ENCODE data around the gene KDM1A. TPM values are rescaled to one million over a fixed set of nuclear protein-coding genes. Genes with fewer than 3 reads are reported as not detected.

Gene KDM1A
- polyA plus RNA-seq, 3 donors: 131 to 139 (median 138) TPM

DNA sequence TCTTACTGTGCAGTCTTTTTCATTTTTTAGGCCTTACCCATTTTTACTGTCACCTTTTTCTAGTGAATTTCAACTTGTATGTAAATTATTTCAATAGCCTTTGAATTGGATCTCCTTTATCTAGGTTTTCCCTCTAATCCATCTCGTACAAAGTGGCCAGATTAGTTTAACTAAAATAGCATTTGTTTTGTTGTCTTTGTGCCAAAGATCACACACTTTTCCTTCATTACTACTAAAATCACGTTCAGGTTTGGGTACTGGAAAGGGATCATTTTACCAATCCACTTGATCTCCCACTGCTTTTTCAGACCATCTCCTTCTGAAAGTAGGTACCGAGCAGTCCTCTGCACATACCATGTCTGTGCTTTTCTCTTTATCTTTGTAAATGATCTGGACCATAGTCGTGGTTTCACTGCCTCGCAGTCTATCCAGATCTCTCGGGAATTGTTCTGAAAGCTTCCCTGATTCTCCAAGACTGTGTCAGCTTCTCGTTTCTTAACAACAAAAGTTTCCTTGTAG lies 20.1 kb downstream of the KDM1A start:
- DNase-seq (ENCODE audit: extremely low read depth in 1 of 11, low read depth in 9 of 11, low spot score in 4 of 11): no peak

DNA sequence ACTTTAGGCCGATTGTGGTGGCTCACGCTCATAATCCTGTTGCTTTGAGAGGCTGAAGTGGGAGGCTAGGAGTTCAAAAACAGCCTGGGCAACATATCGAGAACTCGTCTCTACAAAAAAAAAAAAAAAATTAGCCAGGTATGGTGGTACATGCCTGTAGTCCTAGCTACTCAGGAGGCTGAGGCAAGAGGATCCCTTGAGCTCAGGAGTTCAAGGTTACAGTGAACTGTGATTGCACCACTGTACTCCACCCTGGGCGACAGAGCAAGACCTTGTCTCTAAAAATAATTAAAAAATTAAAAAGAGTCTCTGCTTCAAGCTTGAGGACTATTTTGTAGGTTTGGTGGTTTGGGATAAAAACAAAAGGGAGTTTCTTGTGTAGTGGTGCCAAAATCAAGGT lies 21.2 kb downstream of the KDM1A start:
- no peak for DNase-seq (ENCODE audit: extremely low read depth in 1 of 11, low read depth in 9 of 11, low spot score in 4 of 11)

DNA sequence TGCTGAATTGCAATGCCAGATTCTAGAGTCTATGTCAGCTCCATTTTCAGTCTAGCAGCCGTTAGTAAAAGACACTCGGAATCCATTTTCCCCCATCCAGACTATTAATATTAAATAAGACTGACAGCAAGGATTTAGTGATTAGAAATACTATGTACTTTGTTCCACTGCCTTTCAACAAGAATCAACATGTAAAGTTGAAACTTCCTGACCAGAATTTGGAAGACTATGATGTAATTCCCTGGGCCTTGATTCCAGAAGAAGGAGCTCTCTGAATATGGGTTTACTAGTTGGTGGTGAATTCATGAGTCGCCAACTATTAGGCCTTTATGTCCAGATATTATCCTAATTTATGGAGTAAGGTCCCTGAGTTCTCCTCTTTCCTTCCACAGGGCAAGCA lies 24.8 kb downstream of the KDM1A start:
- no peak for DNase-seq (ENCODE audit: extremely low read depth in 1 of 11, low read depth in 9 of 11, low spot score in 4 of 11)

DNA sequence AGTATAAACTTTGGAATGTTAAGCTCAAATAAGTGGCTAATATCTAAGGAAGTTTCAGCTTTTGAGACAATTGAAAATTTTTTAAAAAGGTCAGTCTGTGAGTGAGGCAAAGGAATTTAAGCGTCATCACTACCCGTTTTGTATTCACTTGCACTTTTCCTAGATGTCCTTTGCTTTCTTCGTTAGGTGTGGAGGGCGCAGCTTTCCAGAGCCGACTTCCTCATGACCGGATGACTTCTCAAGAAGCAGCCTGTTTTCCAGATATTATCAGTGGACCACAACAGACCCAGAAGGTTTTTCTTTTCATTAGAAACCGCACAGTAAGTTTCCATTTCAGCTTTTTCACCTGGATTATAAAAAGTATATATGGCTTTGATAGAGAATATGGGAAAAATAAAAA lies 30.9 kb downstream of the KDM1A start:
- DNase-seq (ENCODE audit: extremely low read depth in 1 of 11, low read depth in 9 of 11, low spot score in 4 of 11): no peak

GRCh38 chr1:23051290-23051909 lies 32.1 kb downstream of the KDM1A start:
- no peak for DNase-seq (ENCODE audit: extremely low read depth in 1 of 11, low read depth in 9 of 11, low spot score in 4 of 11)

- no peak for DNase-seq (ENCODE audit: extremely low read depth in 1 of 11, low read depth in 9 of 11, low spot score in 4 of 11)
Observed at GRCh38 chr1:23057301-23057700, 38.0 kb downstream of the KDM1A start.

DNA sequence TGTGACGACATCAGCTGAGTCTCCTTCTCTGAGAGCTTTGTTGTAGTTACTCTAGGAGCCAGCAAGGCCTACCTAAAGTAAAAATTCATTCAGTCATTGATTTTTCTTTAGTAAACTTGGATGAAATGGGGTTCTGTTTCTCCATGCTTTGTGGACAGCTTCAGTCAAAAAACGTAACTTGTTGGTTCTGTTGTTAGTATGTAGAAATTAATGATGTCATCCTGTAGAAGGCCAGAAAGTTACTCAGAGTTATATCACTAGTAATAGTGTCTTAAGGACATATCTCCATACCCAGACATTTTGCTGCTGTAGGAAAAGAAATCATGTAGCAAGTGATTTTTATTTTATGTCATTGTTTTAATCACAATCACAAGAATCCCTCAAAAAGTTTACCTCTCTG lies 43.0 kb downstream of the KDM1A start:
- DNase-seq (ENCODE audit: extremely low read depth in 1 of 11, low read depth in 9 of 11, low spot score in 4 of 11): no peak

- no peak for DNase-seq (ENCODE audit: extremely low read depth in 1 of 11, low read depth in 9 of 11, low spot score in 4 of 11)
Observed at GRCh38 chr1:23065385-23065784, 46.1 kb downstream of the KDM1A start.

GRCh38 chr1:23066075-23066474 lies 46.8 kb downstream of the KDM1A start:
- DNase-seq (ENCODE audit: extremely low read depth in 1 of 11, low read depth in 9 of 11, low spot score in 4 of 11): no peak

DNA sequence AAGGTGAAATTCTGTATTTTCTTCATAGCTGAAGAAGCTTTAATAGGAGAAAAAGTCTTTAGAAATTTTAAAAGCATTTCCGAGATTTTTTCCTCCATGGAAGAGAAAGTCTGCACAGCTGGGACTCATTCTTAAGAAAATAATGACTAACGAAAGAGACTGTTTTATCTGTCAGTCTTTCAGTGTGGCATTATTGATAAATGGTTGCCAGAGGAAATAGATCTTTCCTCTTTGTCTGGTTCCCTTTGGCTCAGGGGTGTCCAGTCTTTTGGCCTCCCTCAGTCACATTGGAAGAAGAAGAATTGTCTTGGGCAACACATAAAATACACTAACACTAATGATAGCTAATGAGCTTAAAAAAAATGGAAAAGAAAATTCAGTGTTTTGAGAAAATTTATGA lies 49.9 kb downstream of the KDM1A start:
- no peak for DNase-seq (ENCODE audit: extremely low read depth in 1 of 11, low read depth in 9 of 11, low spot score in 4 of 11)

DNA sequence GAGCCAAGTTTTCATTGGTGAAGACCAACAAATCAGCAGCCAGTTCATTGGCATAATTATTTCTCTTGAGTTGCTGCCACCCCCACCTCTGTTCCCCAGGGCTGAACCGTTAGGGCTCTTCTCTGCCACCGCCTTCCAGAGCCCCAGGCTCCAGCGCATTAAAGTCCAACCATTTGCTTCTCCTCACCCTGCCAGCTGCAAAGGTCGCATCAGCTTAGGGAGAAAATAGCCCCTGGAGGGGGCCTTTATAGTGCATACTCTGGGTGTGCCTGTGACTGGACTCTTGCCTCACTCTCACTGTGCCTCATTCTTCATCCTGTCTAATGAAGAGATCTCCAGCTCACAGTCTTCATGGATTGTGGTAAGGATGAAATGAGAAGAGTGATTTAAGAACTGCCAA lies 50.4 kb downstream of the KDM1A start:
- no peak for DNase-seq (ENCODE audit: extremely low read depth in 1 of 11, low read depth in 9 of 11, low spot score in 4 of 11)

DNA sequence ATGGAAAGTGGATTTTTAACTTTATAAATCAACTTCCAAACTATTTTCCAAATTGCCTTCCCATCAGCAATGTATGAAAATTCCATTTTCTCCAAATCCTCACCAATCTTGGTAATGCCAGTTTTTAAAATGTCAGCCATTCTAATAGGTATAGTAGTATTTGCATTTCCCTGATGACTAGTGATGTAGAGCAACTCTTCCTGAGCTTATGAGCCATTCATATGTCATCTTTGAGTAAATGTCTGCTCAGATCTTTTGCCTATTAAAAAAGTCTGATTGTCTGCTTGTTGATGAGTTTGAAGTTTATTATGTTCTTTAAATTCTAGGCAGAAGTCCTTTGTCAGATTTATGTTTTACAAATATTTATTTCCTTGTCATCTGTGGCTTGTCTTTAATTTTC lies 54.7 kb downstream of the KDM1A start:
- no peak for DNase-seq (ENCODE audit: extremely low read depth in 1 of 11, low read depth in 9 of 11, low spot score in 4 of 11)

DNA sequence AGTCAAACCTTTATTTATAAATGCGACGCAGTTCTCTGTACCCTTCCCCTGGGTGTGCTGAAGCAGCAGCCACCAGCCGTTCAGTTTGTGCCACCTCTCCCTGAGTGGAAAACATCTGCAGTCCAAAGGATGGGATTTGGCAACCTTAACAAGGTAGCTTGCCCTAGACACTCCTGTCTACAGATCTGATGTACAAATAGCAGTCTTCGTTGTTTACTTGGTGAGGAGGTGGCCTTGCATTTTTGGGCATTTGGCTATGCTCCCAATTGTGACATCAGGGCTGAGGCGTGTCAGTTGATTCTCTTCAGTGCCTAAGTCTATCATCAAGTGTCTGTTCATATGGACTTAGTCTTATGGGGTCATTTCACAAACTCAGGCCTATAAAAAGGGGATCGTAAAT lies 59.8 kb downstream of the KDM1A start:
- no peak for DNase-seq (ENCODE audit: extremely low read depth in 1 of 11, low read depth in 9 of 11, low spot score in 4 of 11)

DNA sequence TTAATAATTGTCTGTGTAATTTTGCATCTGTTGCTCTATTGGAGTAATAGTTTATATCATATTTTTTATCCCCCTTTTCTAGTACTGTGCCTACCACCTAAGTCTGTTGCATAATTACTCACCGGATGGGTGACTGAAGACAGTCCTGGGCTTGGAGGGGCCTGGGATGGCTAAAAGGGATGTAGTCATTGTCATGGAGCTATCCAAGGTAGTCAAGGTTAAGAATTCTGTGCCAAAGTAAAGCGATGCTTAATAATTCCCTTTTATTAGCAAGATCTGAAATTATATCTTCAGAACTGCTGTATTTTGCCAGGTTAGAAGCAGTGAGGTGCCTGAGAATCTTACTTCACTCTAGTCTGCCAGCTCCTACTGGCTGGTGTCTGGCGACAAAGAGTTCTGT lies 61.6 kb downstream of the KDM1A start:
- no peak for DNase-seq (ENCODE audit: extremely low read depth in 1 of 11, low read depth in 9 of 11, low spot score in 4 of 11)

- no peak for DNase-seq (ENCODE audit: extremely low read depth in 1 of 11, low read depth in 9 of 11, low spot score in 4 of 11)
Observed at GRCh38 chr1:23081376-23081775, 62.1 kb downstream of the KDM1A start.

DNA sequence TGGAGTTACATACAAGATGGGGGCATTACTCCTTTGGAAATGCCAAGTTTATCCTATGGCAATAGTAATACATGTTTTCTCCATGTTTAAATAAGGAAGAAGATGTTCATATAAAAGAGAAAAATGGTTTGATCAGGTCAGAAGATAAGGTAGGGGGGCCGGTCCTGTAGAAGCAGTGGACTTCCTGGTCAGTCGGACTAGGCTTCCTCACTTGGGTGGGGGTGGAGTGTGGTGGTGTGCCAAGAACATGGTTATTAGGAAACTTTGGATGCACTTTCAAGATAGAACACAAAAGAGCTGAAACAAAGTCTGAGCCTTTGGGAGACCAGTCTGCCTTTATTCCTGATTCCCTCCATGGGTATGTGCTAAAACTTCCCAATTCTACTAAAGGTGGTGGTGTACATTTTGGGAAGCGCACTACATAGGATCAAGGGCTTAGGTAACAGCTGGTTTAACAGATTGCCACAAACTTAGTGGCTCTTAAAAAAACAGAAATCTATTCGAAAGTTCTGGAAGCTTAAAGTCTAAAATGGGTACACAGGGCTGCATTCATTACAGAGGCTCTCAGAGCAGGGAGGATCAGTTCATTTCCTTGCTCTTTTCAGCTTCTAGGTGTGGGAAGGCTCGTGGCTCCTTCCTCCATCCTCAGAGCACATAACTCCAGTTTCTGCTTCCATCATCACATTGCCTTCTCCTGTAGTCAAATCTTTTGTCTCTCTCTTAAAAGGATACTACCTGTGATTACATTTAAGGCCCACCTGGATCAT lies 64.6 kb downstream of the KDM1A start:
- DNase-seq (ENCODE audit: extremely low read depth in 1 of 11, low read depth in 9 of 11, low spot score in 4 of 11): no peak

- DNase-seq (ENCODE audit: extremely low read depth in 1 of 11, low read depth in 9 of 11, low spot score in 4 of 11): no peak
Observed at GRCh38 chr1:23084880-23085279, 65.6 kb downstream of the KDM1A start.

DNA sequence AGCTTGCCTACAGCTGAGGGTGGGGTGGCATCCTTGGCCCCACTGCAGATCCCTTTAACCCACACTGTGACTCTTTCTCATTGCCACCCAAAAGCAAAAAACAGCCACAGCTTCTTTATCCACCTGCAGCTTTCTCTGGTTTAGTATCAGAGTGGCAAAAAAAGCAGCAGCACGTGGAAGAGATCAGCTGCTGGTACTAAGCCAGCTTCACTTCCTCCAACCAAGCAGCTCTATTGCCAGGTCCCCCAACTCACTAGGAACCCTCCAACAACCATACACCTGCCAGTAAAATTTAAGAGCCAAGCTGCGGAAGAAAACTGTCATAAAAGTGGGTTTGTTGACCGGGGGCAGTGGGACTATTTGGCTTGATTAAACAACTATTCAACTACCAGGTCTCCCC lies 66.4 kb downstream of the KDM1A start:
- no peak for DNase-seq (ENCODE audit: extremely low read depth in 1 of 11, low read depth in 9 of 11, low spot score in 4 of 11)

DNA sequence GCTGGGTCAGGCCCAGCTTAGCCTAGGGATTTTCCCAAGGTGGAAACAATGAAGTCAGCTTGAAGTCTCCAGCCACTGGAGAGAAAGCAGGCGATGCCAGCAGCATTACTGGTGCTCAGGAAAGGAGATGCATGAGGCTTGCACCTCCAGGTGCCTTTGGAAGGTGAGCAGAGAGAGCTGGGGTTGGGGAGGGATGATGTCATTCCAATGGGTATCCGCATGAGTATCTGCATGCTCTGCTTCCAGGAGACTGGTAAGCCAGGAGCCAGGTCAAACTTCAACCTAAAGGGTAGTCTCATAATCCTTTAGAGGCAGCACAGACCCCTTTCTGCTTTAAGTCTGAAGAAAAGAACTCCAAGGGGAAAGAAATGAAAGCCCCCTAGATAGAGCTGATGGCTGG lies 68.8 kb downstream of the KDM1A start:
- no peak for DNase-seq (ENCODE audit: extremely low read depth in 1 of 11, low read depth in 9 of 11, low spot score in 4 of 11)

DNA sequence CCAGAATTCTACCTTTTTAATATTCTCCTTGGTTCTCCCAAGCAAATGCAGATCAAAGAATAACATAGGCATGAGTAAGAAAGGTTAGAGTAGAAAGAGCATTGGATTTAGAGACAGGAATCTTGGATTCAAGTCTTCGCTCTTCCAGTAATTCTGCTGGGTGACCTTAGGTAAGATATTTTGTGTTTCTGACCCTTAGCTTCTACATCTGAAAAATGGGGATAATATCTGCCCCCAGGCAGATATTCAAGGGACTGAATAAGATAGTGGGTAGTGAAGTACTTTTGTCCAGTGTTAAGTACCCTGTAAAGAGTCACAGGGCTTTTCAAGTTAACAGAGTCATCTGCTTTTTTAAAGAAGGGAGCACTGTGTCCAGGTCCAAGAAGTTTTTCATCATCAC lies 70.8 kb downstream of the KDM1A start:
- no peak for DNase-seq (ENCODE audit: extremely low read depth in 1 of 11, low read depth in 9 of 11, low spot score in 4 of 11)

DNA sequence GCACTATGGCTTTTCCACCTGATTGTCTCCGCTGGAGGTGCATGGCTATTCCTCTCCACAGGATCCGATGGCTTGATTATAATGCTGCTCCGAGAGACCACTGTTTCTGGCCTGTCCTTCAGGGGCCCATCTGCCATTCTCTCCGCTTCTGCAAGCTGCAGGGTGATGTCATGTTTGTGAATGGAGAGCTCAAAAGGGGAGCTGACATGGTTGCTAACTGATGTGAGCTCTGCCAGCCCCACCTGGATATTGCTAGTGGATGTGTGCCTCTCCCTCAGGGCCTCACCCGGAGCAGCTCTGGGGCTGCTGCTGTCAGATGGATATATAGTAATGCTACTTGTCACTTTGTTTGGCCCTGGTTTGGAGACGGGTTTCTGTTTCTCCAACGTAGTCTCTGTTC lies 72.3 kb downstream of the KDM1A start:
- no peak for DNase-seq (ENCODE audit: extremely low read depth in 1 of 11, low read depth in 9 of 11, low spot score in 4 of 11)
